Stimulated activated memory B cell treated with anti-CD40 and anti-IgM and Interleukin-4, amounts not matched to agents 10 μg/mL and 1 μg/mL and 100 μg/mL, for 72 hours (primary cell): Measurements from ENCODE around the gene FOLR1.

Source experiments
- ATAC-seq: fragments of 150-1000 bp; cut with Tn5 transposase; 2 replicates; pipeline ENCODE4 v1.10.0; 2021
- H3K27ac Mint-ChIP-seq: one replicate; pipeline ENCODE4 v1.8.0; 2022; ENCODE audit warnings: mild to moderate bottlenecking, mixed read lengths
- H3K27me3 Mint-ChIP-seq: one replicate; pipeline ENCODE4 v1.8.0; 2022; ENCODE audit warnings: mixed read lengths
- H3K36me3 Mint-ChIP-seq: one replicate; pipeline ENCODE4 v1.8.0; 2022; ENCODE audit warnings: mixed read lengths
- H3K4me1 Mint-ChIP-seq: one replicate; pipeline ENCODE4 v1.8.0; 2022; ENCODE audit warnings: mixed read lengths
- H3K4me3 Mint-ChIP-seq: one replicate; pipeline ENCODE4 v1.8.0; 2022; ENCODE audit warnings: mild to moderate bottlenecking, moderate library complexity, mixed read lengths
- H3K9me3 Mint-ChIP-seq: one replicate; pipeline ENCODE4 v1.8.0; 2022; ENCODE audit warnings: mixed read lengths

The FOLR1 gene

DNA sequence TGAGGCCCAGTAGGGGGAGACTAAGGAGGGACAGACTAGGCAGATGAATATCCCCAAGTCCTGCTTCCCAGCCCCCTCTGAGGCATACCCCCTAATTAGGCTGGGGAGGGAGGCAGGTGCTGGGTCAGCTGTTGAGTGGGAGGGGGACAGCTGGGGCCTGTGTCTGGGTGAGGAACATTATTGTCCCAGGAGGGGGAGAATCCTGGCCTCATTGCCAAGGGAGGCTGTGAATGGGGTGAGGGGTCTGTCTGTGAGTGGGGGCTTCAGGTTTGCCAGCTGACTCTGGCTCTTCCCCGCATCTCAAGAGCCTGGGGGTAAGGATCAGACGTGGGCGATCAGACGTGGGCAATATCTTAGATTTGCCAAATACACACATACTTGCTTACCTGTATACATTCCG, 34.8 kb downstream of the FOLR1 start:
- peak overlapping the region; percentile 98 for H3K27ac Mint-ChIP-seq
- ATAC-seq = no peak
- peaks cover 40% of the 10 kb centered on the region for H3K4me1 Mint-ChIP-seq
- H3K27me3 Mint-ChIP-seq = no peaks in the 10 kb centered on the region
- H3K36me3 Mint-ChIP-seq = peaks cover 18% of the 10 kb centered on the region
- H3K4me3 Mint-ChIP-seq = no peak overlapping the region
- no peaks in the 10 kb centered on the region for H3K9me3 Mint-ChIP-seq

- Mint-ChIP-seq H3K9me3 (no peaks in the 10 kb centered on the region), H3K4me1 (peaks cover 35% of the 10 kb centered on the region), H3K27ac (peak overlapping the region; percentile 98), H3K27me3 (no peaks in the 10 kb centered on the region), H3K36me3 (peaks cover 24% of the 10 kb centered on the region), H3K4me3 (no peak overlapping the region)
- no peak for ATAC-seq
Observed at GRCh38 chr11:72227316-72228228, 35.6 kb downstream of the FOLR1 start.

DNA sequence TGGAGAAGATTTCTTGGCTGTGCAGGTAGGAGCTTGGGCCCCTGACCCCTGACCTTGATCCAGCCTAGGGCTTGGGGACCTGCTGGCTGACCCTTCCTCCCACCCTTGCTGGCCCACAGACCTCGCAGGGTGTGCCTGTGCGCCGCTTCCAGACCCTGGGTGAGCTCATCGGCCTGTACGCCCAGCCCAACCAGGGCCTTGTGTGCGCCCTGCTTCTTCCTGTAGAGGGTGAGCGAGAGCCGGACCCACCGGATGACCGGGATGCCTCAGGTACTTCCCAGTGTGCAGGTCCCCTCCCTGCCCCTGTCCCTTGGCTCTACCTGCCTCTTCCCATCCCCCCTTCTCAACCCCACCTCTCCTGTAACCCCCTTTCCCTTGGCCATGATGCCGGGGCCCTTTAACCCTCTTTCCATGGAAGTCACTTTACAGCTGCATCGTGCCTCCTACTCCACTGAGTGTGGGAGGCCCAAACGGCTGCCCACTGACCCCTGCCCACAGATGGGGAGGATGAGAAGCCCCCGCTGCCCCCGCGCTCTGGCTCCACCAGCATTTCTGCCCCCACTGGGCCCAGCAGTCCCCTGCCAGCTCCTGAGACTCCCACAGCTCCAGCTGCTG, 36.4 kb downstream of the FOLR1 start:
- Mint-ChIP-seq H3K4me3 (no peak overlapping the region), H3K27ac (no peak overlapping the region), H3K36me3 (peaks cover 28% of the 10 kb centered on the region), H3K27me3 (no peaks in the 10 kb centered on the region), H3K4me1 (peaks cover 38% of the 10 kb centered on the region), H3K9me3 (no peaks in the 10 kb centered on the region)
- no peak for ATAC-seq

DNA sequence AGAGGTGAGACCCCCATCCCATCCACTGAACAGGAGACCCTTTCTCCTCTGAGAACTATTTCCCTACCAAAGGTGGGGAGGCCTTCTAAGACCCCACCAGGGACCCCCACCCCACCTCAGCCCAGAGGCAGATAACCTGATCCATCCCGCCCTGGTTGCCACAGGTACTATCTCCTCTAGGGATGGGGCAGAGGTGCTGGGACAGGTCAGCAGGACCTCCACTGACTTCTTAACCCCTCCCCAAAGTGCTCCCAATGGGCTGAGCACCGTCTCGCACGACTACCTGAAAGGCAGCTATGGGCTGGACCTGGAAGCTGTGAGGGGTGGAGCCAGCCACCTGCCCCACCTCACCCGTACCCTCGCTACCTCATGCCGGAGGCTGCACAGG, 36.9 kb downstream of the FOLR1 start:
- H3K9me3 Mint-ChIP-seq = no peaks in the 10 kb centered on the region
- H3K27me3 Mint-ChIP-seq = no peaks in the 10 kb centered on the region
- no peak overlapping the region for H3K27ac Mint-ChIP-seq
- peaks cover 29% of the 10 kb centered on the region for H3K36me3 Mint-ChIP-seq
- ATAC-seq = no peak
- peaks cover 43% of the 10 kb centered on the region for H3K4me1 Mint-ChIP-seq
- no peak overlapping the region for H3K4me3 Mint-ChIP-seq

DNA sequence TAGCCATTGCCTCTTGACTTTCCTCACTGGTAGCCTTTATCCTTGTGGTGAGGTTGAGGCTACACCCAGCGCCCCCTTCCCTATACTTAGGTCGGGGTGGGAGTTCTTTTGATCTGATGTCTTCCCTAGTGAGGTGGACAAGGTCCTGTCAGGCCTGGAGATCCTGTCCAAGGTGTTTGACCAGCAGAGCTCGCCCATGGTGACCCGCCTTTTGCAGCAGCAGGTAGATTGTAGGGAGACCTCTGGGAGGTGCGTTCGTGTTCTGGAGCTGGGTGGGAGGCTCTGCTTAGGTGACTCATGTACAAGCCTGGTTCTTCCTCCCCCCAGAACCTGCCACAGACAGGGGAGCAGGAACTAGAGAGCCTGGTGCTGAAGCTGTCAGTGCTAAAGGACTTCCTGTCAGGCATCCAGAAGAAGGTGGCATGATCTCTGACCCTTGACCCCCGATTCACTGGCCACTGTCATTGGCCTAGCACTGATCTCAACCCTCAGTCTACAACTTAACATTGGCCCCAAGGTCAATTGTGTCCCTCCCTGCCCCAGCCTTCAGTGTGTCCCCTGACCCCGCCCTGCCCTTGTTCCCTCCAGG, 37.5 kb downstream of the FOLR1 start:
- peaks cover 35% of the 10 kb centered on the region for H3K36me3 Mint-ChIP-seq
- no peaks in the 10 kb centered on the region for H3K9me3 Mint-ChIP-seq
- ATAC-seq = no peak
- H3K27me3 Mint-ChIP-seq = no peaks in the 10 kb centered on the region
- no peak overlapping the region for H3K27ac Mint-ChIP-seq
- H3K4me1 Mint-ChIP-seq = peaks cover 43% of the 10 kb centered on the region
- no peak overlapping the region for H3K4me3 Mint-ChIP-seq

- peaks cover 39% of the 10 kb centered on the region for H3K36me3 Mint-ChIP-seq
- no peak overlapping the region for H3K27ac Mint-ChIP-seq
- H3K4me1 Mint-ChIP-seq = peaks cover 45% of the 10 kb centered on the region
Observed at GRCh38 chr11:72229925-72230763, 38.2 kb downstream of the FOLR1 start.

DNA sequence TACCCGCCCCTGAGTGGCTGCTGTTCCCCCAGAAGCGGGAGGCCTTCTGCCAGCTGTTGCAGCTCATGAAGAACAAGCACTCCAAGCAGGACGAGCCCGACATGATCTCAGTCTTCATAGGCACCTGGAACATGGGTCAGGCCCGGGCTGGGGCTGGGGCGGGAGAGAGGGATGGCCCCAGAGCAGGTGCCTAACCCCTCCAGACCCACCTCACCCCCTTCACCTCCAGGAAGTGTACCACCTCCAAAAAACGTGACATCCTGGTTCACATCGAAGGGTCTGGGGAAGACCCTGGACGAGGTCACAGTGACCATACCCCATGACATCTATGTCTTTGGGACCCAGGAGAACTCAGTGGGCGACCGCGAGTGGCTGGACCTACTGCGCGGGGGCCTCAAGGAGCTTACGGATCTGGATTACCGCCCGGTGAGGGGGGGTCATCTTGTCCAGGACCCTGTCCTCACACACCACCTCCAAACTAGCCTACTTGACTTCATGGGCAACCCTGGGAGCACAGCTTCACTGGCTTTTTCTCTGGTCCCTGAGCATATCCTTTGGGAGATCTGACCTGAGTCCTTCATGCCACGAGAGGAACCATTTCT, 38.9 kb downstream of the FOLR1 start:
- H3K4me3 Mint-ChIP-seq = no peak overlapping the region
- peaks cover 38% of the 10 kb centered on the region for H3K4me1 Mint-ChIP-seq
- H3K27me3 Mint-ChIP-seq = no peaks in the 10 kb centered on the region
- no peak for ATAC-seq
- H3K27ac Mint-ChIP-seq = no peak overlapping the region
- H3K36me3 Mint-ChIP-seq = peaks cover 43% of the 10 kb centered on the region
- no peaks in the 10 kb centered on the region for H3K9me3 Mint-ChIP-seq

More at GRCh38 chr11:72229925-72230763, 38.2 kb downstream of the FOLR1 start:
- Mint-ChIP-seq H3K9me3 (no peaks in the 10 kb centered on the region), H3K27me3 (no peaks in the 10 kb centered on the region), H3K4me3 (no peak overlapping the region)
- no peak for ATAC-seq

DNA sequence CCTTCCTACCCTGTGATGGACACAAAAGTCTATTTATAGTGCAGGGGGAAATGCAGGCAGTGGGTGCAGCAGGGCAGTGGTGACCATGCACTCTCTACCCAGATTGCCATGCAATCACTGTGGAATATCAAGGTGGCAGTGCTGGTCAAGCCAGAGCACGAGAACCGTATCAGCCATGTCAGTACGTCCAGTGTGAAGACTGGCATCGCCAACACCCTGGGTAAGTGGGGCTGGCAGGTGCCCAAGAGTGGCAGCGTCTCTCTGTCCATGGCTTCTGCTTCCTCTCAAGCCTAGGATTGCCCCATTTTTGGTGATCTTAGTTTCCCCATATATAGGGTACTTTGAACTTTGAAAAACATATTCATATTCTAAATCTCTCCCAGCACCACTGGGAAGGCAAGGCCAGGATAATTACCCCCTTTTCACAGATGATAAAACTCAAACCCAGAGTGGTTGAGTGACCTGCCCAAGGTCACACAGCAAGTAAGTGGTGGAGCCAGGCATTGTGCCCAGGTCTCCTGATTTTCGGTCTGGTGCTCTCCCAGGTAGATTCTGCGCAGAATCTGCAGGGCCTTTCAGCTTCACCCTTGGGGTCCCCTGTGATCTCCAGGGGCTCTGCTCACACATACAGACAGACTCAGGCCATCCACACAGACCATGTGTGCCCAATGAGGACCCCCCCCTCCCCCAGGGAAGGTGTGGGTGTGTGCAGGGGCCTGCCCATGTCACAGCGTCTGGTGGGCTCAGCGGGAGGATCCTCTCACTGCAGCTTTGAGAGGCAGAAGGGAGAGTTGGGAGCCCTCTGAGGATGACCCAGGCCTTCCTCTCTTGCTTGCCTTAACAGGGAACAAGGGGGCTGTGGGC, 39.7 kb downstream of the FOLR1 start:
- Mint-ChIP-seq H3K4me1 (peaks cover 30% of the 10 kb centered on the region), H3K27me3 (no peaks in the 10 kb centered on the region), H3K27ac (no peak overlapping the region), H3K4me3 (no peak overlapping the region), H3K36me3 (peaks cover 44% of the 10 kb centered on the region), H3K9me3 (no peaks in the 10 kb centered on the region)
- ATAC-seq = no peak

DNA sequence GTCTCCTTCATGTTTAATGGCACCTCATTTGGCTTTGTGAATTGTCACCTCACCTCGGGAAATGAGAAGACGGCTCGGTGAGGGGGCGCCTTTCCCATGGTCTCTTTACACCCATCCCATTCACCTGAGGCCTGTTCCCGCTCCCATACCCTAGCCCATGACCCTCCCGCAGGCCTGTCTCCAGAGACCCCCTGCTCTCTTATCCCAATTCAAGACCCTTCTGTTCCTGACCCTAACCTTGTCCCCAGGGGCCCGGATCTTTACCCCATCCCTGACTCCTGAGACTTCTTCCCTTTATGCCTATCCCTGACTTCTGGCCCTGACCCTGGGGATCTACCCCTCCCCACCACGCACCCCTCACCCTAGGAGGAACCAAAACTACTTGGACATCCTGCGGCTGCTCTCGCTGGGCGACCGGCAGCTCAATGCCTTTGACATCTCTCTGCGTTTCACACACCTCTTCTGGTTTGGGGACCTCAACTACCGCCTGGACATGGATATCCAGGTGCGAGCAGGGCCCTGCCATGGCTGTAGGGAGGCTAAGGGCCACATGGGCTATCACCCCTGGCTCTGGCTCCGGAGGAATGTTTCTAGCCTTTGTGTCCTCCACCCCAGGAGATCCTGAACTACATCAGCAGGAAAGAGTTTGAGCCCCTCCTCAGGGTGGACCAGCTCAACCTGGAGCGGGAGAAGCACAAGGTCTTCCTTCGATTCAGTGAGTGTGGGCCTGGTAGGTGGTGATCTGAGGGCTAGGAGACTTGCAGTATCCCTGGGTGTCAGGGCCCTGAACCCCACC, 40.5 kb downstream of the FOLR1 start:
- H3K9me3 Mint-ChIP-seq = no peaks in the 10 kb centered on the region

GRCh38 chr11:72233056-72233772, 41.3 kb downstream of the FOLR1 start:
- Mint-ChIP-seq H3K27ac (no peak overlapping the region), H3K4me3 (no peak overlapping the region), H3K4me1 (peaks cover 27% of the 10 kb centered on the region), H3K36me3 (peaks cover 52% of the 10 kb centered on the region), H3K9me3 (no peaks in the 10 kb centered on the region), H3K27me3 (no peaks in the 10 kb centered on the region)
- no peak for ATAC-seq

More for the DNA sequence above, 40.5 kb downstream of the FOLR1 start:
- H3K4me1 Mint-ChIP-seq = peaks cover 27% of the 10 kb centered on the region
- H3K27me3 Mint-ChIP-seq = no peaks in the 10 kb centered on the region
- H3K4me3 Mint-ChIP-seq = no peak overlapping the region
- no peak for ATAC-seq
- peaks cover 52% of the 10 kb centered on the region for H3K36me3 Mint-ChIP-seq
- H3K27ac Mint-ChIP-seq = no peak overlapping the region

DNA sequence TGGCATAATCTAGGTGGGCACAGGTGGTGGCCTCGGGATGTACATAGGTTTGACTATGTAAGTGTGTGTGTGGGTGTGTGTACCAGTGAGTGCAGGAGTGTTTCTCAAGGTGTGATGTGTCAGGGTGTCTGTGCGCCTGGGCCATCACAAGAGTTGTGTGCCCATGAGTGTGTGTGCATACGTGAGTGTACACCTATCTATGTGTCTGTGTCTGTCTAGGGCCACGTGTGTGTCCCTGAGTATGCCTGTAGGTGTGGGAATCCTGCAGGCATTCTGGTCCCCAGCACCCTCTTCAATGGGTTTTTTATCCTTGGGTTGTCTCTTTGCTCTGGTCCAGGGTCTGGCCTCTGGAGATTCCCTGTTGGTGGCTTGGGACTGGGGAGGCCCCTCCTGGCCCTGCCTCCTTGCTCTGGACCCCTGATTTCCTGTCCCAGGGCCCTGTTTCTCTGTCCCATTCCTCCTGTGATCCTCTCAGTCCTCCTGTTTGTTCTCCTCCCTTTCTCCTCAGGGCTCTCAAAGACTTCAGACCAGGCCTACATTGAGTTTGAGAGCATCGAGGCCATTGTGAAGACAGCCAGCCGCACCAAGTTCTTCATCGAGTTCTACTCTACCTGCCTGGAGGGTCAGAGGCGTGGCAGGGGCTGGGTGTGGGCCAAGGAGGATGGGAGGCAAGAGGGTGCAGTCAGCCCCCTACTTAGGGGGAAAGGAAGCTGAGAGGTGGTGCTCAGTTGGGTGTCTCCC, 42.0 kb downstream of the FOLR1 start:
- Mint-ChIP-seq H3K36me3 (peaks cover 46% of the 10 kb centered on the region), H3K4me3 (no peak overlapping the region), H3K27me3 (peaks cover under 1% of the 10 kb centered on the region), H3K4me1 (peaks cover 30% of the 10 kb centered on the region), H3K9me3 (no peaks in the 10 kb centered on the region), H3K27ac (peak overlapping the region; percentile 12)
- ATAC-seq = no peak

GRCh38 chr11:72234514-72234830, 42.5 kb downstream of the FOLR1 start:
- H3K9me3 Mint-ChIP-seq = no peaks in the 10 kb centered on the region
- ATAC-seq = no peak
- no peak overlapping the region for H3K4me3 Mint-ChIP-seq
- peaks cover 35% of the 10 kb centered on the region for H3K4me1 Mint-ChIP-seq
- H3K27me3 Mint-ChIP-seq = peaks cover 5% of the 10 kb centered on the region
- peak overlapping the region; percentile 12 for H3K27ac Mint-ChIP-seq
- peaks cover 41% of the 10 kb centered on the region for H3K36me3 Mint-ChIP-seq
